ENCODE results near the gene PHKG1. TPM values are rescaled to one million over a fixed set of nuclear protein-coding genes. Genes with fewer than 3 reads are reported as not detected.
"Not testable (repeated sequence)": the region's sequence is repeated elsewhere in the genome, so short reads cannot be mapped to it uniquely, and the experiment has no call there.

Gene PHKG1
- total RNA-seq: 0.13 and 0.38 TPM in 2 replicates

DNA sequence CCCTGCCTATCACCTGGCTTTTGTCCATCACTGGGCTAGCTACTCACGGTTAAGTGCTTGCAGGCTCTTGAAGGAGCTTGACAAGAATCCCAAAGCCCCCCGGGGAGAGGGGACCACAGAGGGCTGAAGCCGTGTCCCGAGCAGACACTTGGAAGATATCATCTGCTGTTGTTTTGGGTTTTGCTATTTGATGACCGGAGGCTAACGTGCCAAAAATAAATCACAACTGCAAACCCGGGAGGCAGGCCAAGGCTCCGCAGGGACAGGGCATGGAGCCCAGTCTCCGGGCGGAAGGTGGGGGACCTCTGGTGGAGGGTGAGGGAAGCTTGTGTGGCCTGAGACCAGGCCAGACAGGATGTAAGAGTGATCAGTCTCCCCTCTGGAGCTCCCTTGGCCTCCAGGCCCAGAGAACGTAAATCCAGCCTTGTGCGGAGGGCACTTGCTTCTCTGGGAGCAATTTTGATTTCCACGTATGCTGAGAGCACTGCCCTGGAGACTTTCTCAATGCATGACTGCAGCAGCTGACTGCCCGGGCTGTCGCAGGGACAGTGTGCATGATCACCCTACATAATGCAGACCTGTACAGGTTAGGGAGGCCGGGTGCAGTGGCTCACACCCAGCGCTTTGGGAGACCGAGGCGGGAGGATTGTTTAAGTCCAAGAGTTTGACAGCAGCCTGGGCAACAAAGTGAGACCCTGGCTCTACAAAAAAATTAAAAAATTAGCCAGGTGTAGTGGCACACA is at the start of gene PHKG1:
PHKG1 (minus strand) TSS at position 164 of the 743 bp plus-strand sequence. CDS start 4,011 bp downstream, outside the sequence.
- peak; percentile 64 to 77 for DNase-seq (ENCODE audit: low read depth in 2 of 2)

DNA sequence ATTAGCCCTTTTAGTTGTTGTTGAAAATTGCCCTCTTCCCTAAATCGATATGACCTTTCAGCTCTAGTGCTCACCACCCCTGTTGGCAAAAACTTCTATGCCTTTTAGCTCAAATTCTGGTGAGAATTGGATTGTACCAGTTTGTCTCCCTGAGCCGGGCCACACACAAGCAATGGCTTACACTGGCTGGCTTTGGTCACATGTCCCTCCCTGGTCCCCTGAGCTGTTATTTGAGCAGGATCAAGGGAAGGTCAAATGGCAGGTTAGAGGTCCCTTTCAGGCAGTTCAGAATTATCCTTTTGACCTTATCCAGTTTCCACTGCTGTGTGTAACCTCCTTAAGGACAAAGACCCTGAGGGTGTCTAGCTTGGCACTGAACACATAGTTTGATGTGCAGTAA is 38.3 kb upstream of the PHKG1 start:
- DNase-seq (ENCODE audit: low read depth in 2 of 2): not testable (repeated sequence)

DNA sequence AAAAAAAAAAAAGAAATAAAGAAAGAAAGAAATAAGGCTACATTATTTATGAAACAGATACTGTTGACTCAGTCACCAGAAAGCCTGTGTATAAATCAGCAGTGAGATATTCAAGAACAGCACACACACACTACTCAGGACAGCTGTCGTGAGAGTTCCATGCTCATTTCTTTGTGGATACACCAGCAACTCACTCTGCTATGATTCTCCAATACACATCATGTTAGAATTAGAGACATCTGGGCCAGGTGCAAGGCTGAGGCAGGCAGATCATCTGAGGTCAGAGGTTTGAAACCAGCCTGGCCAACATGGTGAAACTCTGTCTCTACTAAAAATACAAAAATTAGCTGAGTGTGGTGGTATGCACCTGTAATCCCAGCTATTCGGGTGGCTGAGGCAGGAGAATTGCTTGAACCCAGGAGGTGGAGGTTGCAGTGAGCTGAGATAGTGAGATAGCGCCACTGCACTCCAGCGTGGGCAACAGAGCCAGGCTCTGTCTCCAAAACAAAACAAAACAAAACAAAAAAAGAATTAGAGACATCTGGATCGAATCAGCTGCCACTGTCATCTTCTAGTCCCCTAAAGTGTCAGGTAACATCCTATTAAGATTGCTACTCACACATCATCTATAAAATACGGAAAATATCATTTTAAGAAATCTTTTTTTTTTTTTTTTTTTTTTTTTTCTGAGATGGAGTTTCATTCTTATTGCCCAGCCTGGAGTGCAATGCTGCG is 34.7 kb upstream of the PHKG1 start:
- no peak for DNase-seq (ENCODE audit: low read depth in 2 of 2)

DNA sequence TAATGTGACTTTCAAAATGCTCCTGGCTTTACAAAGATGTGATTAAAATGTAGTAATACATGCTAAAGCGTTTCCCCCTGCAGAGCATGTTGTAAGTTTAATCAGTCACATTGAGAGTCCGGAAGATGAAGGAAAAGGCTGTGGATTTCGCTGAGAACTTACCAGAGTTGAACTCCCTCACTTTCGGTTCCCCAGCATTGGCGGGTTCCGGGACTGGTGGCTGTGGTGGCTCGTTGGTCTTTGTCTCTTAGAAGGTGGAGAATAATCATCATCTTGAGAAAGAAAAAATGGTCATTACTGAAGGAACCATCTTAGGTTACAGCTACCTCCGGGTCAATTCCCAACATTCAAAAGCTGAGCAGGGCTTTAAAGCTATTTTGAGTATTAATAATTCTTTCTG is 33.1 kb upstream of the PHKG1 start:
- DNase-seq (ENCODE audit: low read depth in 2 of 2): no peak

DNA sequence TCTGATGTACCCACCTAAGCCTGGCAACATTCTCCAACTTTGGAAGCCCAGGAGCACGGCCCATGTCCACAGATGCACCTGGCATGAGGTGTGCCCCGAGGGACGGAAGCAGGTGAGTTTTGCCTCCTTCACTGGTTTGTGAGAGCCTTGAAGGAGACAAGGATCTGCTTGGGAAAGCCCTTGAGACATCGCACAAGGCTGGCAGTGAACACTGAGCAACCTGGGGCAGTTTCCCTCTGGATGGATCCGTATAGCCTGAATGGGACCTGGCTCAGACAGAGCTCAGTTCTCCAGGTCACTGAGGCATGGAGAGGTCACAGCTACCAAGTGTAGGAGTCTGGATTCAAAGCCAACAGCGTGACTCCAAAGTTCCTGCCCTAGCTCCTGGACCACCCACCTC is 32.2 kb upstream of the PHKG1 start:
- no peak for DNase-seq (ENCODE audit: low read depth in 2 of 2)

DNA sequence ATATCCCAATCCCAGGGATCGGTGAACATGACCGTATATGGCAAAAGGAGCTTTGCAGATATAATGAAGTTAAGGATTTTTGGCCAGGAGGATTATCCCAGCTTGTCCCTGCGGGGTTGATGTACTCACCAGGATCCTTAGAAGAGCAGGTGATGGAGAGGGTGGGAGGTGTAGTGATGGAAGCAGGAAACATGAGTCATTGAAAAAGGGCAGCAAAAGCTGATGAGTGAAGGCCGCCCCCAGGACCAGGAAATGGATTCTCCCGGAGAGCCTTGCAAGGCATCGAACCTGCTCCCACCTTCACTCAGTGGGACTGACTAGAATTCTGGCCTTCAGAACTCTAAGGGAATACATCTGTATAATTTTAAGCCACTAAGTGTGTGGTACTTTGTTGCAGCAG is 28.7 kb upstream of the PHKG1 start:
- no peak for DNase-seq (ENCODE audit: low read depth in 2 of 2)

DNA sequence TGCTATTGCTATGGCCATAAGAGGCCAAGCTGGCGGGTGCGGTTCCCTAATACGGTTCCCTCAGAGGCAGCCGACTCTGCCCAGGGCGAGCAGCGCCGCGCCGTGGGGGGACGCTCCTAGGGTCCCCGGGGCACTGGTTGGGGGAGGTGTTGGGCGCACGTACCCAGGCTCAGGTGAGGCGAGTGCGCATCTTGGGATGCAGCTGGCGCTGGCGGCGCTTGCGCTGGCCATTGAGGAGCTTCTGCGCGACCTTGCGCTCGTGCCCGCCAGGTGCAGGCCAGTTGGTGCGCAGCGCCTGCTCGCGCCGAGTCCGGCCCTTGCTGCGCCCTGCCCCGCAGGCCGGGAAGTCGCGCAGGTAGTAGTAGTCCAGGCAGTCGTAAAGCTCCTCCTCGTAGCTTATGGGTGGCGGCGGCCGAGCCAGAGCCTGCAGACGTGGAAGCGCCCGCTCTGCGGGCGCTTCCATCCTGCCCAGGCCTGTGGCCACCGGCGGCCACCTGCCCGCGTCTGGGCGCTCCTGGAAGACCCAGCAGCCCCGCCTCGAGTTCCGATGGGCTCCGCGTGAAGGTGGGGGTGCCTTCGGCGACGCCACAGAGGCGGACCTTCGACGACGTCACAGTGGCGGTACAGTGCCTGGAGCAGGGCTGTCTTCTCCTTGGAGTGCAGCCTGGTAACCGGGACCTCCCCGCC is 23.2 kb upstream of the PHKG1 start, which contains the start of gene NUPR2:
NUPR2 (minus strand) TSS at position 566 of the 687 bp plus-strand sequence; CDS start at position 463, 103 bp downstream.
- DNase-seq (ENCODE audit: low read depth in 2 of 2): no peak

DNA sequence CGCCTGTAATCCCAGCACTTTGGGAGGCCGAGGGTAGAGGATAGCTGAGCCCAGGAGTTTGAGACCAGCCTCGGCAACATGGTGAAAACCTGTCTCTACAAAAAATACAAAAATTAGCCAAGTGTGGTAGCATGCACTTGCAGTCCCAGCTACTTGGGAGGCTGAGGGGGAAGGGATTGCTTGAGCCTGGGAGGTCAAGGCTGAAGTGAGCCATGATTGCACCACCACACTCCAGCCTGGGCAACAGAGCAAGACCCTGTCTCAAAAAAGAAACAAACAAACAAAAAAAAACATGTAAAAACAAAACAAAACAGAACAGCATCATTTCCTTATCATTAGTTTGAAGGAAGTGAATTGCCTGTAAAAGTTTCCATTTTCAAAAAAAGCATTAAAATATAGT is 19.5 kb upstream of the PHKG1 start:
- DNase-seq (ENCODE audit: low read depth in 2 of 2): not testable (repeated sequence)

DNA sequence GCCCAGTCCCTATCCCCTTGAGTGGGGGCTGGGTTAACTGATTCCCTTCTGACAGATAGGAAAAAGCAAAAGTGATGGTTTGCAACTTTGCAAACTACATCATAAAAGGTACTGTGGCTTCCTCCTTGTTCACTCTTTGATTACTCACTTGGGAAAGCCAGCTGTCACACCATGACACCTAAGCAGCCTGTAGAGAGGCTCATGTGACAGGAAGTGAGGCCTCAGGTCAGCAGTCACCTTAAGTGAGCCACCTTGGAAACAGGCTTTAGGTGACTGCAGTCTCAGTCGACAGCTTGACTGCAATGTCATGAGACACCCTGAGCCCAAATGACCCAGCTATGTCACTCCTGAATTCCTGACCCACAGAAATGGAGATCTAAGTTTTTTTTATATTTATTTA is 17.9 kb upstream of the PHKG1 start:
- DNase-seq (ENCODE audit: low read depth in 2 of 2): no peak

DNA sequence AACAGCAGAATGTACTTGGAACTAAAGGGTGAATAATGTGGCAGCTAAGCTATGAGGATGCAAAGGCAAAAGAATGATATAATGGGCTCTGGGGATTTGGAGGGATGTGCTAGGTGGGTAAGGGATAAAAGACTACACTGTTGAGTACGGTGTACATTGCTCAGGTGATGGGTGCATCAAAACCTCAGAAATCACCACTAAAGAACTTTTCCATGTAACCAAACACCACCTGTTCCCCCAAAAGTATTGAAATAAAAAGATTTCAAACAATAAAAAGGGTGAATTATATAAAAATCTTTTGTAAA is 15.2 kb upstream of the PHKG1 start:
- no peak for DNase-seq (ENCODE audit: low read depth in 2 of 2)

DNA sequence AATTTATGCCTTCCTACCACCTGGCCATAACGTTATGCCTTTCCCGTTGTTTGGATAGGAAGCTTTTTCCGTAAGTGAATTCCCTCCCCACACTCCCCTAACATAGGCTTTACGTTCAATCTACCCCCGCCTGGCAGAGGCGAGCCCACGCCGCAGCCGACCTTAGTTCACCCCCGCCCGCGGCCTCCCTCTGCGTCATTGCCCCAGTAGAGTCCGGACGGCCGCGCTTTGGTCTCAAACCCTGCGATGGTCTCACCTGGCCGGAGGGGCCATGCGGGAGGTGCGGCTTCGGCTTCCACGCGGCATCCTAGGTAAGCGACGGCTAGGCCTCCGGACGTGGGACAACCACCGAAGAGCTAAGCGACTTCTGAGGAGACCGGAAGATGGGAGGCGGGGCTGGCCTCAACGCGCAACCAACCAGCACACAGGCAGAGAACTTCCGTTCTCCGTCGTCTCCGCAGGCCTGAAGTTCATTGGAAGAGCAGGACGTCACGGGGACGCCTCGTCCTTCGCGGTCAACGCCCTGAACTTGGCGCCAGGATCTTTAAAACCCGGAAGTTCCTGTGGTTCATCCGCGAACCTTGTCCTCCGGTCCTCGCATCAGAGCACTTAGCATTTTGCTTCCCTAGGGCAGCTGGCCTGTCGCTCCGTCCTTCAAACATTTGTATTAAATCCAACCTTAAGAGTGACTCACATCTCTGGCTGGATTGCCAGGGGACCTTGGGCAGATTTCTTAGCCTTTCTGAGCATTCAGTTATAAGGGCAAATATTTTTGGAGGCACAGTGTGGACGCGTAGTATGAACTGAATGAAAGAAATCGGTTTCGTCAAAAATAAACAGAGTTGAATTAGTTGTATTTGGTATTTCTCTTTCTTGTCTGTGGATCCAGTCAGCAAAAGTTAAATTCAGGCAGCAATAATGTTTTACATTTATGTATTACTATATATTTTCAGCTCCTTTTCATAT is 13.6 kb upstream of the PHKG1 start, which contains the start of gene CHCHD2:
CHCHD2 (minus strand) TSS at position 369 of the 966 bp plus-strand sequence; CDS start at position 306, 63 bp downstream.
- peak; percentile 98 to 99 for DNase-seq (ENCODE audit: low read depth in 2 of 2)

DNA sequence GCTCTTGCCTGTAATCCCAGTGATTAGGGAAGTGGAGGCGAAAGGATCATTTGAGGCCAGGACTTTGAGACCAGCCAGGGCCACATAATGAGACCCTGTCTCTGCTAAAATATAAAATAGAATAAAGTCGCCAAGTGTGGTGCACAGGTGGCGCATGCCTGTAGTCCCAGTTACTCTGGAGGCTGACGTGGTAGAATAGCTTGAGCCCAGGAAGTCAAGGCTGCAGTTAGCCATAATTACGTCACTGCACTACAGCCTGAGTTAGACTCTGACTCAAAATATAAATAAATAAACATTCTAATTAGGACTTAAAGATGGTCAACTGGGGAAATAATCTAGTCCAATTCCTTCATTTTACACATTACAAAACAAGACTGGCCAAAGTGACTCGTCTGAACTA is 12.8 kb upstream of the PHKG1 start:
- DNase-seq (ENCODE audit: low read depth in 2 of 2): peak; percentile 67 to 82

DNA sequence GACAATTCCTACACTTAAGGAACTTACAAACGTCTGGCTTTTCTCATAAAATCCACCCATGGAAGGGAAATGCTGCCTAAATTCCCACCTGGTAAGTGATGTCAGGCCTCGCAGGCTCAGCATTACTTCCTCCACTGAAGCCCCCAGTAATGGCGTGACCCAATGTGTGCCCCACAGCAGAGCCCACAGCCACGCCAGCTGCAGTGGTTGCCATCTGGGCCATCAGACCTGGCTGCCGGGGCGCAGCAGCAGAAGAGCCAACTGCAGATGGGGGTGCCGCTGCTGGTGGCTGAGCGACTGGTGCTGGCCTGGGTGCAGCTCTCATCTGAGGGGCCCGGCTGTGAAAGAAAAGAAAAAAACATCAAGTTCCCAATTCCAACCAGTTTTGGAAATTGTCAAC is 11.4 kb upstream of the PHKG1 start:
- not testable (repeated sequence) for DNase-seq (ENCODE audit: low read depth in 2 of 2)

DNA sequence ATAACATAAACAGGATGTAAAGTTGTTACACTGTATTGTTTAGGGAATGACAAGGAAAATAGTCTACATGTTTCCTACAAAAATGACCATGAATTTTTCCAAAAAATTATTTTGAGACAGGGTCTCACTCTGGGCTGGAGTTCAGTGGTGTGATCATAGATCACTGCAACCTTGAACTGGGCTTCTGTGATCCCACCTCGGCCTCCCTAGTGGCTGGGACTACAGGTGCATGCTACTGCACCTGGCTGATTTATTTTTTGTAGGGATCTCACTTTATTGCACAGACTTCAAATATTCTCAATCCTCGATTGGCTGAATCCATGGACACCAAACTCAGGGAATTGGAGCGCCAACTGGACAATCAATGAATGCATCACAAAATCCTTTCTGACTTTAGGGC is 6.9 kb upstream of the PHKG1 start:
- no peak for DNase-seq (ENCODE audit: low read depth in 2 of 2)

DNA sequence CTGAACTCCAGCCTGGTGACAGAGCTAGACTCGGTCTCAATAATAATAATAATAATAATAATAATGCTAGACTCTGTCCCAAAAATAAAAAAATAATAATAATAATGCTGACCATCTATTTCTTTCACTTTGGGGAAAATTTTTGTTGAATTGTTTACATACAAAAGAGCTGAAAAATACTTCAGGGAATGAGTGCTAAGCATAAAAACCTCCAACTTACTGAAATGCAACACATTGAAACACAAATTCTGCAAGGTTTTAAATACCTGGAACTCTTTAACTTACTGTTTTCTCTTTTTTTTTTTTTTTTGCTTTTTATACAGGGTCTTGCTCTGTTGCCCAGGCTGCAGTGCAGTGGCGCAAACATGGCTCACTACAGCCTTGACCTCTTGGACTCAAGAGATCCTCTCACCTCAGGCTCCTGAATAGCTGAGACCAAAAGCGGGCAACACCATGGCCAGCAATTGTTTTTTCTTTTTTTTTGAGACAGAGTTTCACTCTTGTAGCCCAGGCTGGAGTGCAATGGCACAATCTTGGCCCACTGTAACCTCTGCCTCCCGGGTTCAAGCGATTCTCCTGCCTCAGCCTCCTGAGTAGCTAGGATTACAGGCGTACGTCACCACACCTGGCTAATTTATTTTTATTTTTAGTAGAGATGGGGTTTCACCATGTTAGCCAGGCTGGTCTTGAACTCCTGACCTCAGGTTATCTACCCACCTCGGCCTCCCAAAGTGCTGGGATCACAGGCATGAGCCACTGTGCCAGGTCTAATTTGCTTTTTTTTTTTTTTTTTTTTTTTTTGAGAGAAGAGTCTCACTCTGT is 5.6 kb upstream of the PHKG1 start:
- not testable (repeated sequence) for DNase-seq (ENCODE audit: low read depth in 2 of 2)

DNA sequence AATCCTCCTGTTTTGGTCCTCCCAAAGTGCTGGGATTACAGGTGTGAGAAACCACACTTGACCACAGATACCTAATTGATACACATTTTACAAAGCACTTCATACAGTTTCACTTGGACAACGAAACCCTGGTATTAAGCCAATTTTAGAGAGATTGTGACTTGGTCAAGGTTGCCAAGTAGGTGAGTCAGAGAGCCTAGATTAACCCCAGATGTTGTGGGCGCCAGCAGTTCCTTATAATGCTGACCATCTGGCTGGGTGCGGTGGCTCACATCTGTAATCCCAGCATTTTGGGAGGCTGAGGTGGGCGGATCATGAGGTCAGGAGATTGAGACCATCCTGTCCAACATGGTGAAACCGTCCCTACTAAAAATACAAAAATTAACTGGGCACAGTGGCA is 4.9 kb upstream of the PHKG1 start:
- DNase-seq (ENCODE audit: low read depth in 2 of 2): no peak

DNA sequence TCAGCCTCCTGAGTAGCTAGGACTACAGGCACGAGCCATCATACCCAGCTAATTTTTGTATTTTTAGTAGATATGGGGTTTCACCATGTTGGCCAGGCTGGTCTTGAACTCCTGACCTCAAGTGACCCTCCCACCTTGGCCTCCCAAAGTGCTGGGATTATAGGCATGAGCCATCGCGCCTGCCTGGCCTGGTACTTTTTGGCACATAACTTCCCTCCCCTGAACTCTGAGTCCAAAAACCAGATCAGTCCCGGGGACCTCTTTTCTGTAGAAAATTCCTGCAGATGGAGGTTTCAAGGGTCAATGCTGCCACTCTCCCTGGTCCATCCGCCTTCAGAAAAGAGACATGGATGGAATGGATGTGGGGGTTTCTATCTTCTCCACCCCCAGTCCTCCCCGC is 364 bp downstream of the PHKG1 start:
- DNase-seq (ENCODE audit: low read depth in 2 of 2): not testable (repeated sequence)

DNA sequence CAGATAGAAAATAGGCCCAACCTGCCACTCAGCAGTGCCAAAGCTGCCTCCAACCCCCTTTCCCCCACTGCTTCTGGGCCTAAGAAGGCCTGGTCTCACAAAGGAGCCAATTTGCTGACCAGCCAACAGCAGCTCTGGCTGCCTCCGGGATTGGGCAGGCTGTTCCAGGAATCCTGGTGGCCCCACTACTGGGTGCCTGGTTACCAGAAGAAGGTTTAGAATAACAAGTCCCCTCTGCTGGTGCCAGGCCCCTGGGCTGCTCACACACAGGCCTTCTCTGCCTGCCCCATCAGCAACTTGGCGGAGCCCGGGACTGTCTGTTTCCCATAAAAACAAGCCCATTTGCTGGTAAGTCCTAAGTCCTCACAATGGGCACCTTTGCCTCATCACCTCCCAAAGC is 1.2 kb downstream of the PHKG1 start:
- no peak for DNase-seq (ENCODE audit: low read depth in 2 of 2)

DNA sequence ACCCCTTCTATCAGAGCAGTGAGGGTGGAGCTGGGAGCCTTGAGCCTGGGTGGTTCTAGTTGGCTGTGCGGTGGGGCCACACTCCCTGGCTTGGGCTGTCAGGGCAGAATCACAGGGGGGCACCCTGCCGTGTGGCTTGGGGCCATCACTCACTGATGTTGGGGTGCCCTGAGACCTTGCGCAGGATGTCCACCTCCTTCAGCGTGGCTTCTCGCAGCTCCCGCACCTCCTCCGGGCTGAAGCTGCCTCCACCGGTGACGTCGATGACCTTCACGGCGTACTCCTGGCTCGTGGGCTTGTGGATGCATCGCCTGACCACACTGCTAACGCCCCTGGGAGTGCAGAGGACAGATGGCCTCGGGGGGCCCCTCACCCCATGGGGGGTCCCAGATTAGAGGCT is 5.3 kb downstream of the PHKG1 start:
- DNase-seq (ENCODE audit: low read depth in 2 of 2): no peak

DNA sequence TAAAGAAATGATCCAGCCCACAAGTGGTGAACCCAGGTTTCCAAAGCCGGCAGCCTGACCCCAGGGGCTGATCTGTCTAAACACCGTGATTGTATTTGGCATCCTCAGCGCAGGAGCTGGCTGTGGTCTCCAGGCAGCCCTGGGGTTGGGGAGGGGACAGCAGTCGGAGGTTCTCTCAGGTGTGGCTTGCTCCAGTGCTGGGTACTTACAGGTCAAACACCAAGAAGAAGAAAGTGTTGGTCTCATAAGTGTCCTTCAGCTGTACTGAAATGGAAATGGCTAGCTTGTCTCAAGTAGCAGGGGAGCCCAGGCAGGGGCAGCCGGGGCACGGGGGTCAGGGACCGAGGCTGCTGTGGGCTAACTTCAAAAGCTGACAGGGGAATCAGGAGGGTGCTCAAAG is 6.0 kb downstream of the PHKG1 start:
- DNase-seq (ENCODE audit: low read depth in 2 of 2): no peak
